ENCODE results near the gene SETD7.

DNA sequence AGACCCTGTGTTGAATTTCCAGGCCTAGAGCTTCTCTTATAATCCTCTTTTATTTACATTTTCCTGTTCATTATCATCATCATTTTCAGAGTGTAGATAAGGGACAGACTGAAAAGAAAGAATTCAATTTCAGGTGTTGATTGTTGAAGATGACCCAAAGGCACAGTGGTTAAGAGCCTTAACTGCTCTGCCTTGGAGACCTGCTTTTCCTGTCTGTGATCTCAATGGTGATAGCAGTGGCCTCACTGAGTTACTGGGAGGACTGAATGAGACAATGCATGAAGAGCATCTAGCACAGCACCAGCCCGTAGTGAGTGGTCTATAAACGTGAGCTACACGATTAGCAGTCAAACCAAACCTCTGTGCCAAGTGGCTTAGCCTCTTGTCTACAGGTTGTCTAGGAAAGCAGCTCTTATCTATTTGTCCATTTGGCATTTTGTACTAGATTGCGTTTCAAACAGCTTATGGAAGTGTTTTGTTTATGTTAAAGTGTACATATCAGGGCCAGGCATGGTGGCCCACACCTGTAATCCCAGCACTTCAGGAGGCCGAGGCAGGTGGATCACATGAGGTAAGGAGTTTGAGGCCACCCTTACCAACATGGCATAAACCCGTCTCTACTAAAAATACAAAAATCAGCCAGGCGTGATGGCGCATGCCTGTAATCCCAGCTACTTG is 41.5 kb downstream of the SETD7 start:
- TF ChIP-seq, protein P1, sequence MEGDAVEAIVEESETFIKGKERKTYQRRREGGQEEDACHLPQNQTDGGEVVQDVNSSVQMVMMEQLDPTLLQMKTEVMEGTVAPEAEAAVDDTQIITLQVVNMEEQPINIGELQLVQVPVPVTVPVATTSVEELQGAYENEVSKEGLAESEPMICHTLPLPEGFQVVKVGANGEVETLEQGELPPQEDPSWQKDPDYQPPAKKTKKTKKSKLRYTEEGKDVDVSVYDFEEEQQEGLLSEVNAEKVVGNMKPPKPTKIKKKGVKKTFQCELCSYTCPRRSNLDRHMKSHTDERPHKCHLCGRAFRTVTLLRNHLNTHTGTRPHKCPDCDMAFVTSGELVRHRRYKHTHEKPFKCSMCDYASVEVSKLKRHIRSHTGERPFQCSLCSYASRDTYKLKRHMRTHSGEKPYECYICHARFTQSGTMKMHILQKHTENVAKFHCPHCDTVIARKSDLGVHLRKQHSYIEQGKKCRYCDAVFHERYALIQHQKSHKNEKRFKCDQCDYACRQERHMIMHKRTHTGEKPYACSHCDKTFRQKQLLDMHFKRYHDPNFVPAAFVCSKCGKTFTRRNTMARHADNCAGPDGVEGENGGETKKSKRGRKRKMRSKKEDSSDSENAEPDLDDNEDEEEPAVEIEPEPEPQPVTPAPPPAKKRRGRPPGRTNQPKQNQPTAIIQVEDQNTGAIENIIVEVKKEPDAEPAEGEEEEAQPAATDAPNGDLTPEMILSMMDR (conservative IDR thresholded peaks at IDR 0.05; ENCODE audit: low read length), result no peak
- no peak for TF ChIP-seq EZH2phosphoT487 (IDR thresholded peaks at IDR 0.05; ENCODE audit: borderline replicate concordance)
